HG03095 (cell line): ENCODE results near the gene MED12L.

ENCODE experiments used
- ATAC-seq: cut with Tn5 transposase; IDR thresholded peaks from one replicate; pipeline ENCODE4 v1.9.1; 2021; ENCODE audit warnings: moderate library complexity; ENCODE audit not compliant: unreplicated experiment

Gene MED12L

GRCh38 chr3:151086484-151087456 is 1.3 kb downstream of the MED12L start:
- ATAC-seq = peak; percentile 60

GRCh38 chr3:151087648-151088047 is 2.2 kb downstream of the MED12L start:
- ATAC-seq = no peak

- no peak for ATAC-seq
Measured at GRCh38 chr3:151091685-151092345, 6.4 kb downstream of the MED12L start.

GRCh38 chr3:151093148-151093547 is 7.7 kb downstream of the MED12L start:
- no peak for ATAC-seq

GRCh38 chr3:151093905-151094304 is 8.4 kb downstream of the MED12L start:
- ATAC-seq = peak; percentile 64

- ATAC-seq = no peak
Measured at GRCh38 chr3:151096716-151097115, 11.3 kb downstream of the MED12L start.

- no peak for ATAC-seq
Measured at GRCh38 chr3:151100076-151100475, 14.6 kb downstream of the MED12L start.

- ATAC-seq = no peak
Measured at GRCh38 chr3:151101270-151101969, 16.0 kb downstream of the MED12L start.

GRCh38 chr3:151106311-151106710 is 20.8 kb downstream of the MED12L start:
- ATAC-seq = no peak

- no peak for ATAC-seq
Measured at GRCh38 chr3:151107177-151107576, 21.7 kb downstream of the MED12L start.

- no peak for ATAC-seq
Measured at GRCh38 chr3:151107701-151108100, 22.2 kb downstream of the MED12L start.

- no peak for ATAC-seq
Measured at GRCh38 chr3:151109286-151109800, 23.9 kb downstream of the MED12L start.

GRCh38 chr3:151112731-151113130 is 27.3 kb downstream of the MED12L start:
- ATAC-seq = no peak

GRCh38 chr3:151113343-151113742 is 27.9 kb downstream of the MED12L start:
- ATAC-seq = no peak

GRCh38 chr3:151117047-151117446 is 31.6 kb downstream of the MED12L start:
- no peak for ATAC-seq

- ATAC-seq = no peak
Measured at GRCh38 chr3:151119188-151119587, 33.7 kb downstream of the MED12L start.

- ATAC-seq = no peak
Measured at GRCh38 chr3:151120409-151120808, 34.9 kb downstream of the MED12L start.

- ATAC-seq = no peak
Measured at GRCh38 chr3:151121016-151121415, 35.6 kb downstream of the MED12L start.

- ATAC-seq = no peak
Measured at GRCh38 chr3:151123827-151124226, 38.4 kb downstream of the MED12L start.

- no peak for ATAC-seq
Measured at GRCh38 chr3:151124476-151124875, 39.0 kb downstream of the MED12L start.

- ATAC-seq = no peak
Measured at GRCh38 chr3:151130428-151130827, 45.0 kb downstream of the MED12L start.
